Spleen (tissue), 7 donors: ENCODE measurements around the gene LGALS12.

Experiments
- CTCF ChIP-seq, 11 experiments: fragments of 200-600 bp in 7 of 11; fragments of 450-650 bp in 4 of 11; sonication (generic) in 4 of 11; IDR thresholded peaks in 8 of 11; conservative IDR thresholded peaks in 3 of 11; 1 replicate in 7 of 11; 2 replicates in 4 of 11; pipeline versions ENCODE4 v1.4.0 to v1.8.0; 2016 to 2021; ENCODE audit warnings: antibody characterized with exemption in 11 of 11, inconsistent platforms in 4 of 11, mild to moderate bottlenecking in 1 of 11
- POLR2A ChIP-seq, 3 donors: fragments of 450-650 bp; IDR thresholded peaks; one replicate each; pipeline ENCODE4 v1.5.1; 2017; ENCODE audit warnings: antibody characterized with exemption in 3 of 3, mild to moderate bottlenecking in 1 of 3
- donor health status: DM: no; HTN: no; CAD: no; lungs with moderate emphysema.
- donor health status: DM: no; HTN: no; CAD: no.
- donor health status: DM: no; HTN: no; CAD: no.

GRCh38 chr11:63472372-63472771 lies 33.5 kb upstream of the LGALS12 start:
- TF ChIP-seq CTCF (IDR thresholded peaks at IDR 0.05 in 8 of 11, conservative IDR thresholded peaks at IDR 0.05 in 3 of 11) (no peak), POLR2A (IDR thresholded peaks at IDR 0.05) (no peak)
